Thoracic aorta (tissue), 2 donors: ENCODE results near the gene CTNNBIP1. TPM values are rescaled to one million over a fixed set of nuclear protein-coding genes. Genes with fewer than 3 reads are reported as not detected.

ENCODE experiments used
- total RNA-seq, 2 donors: library from RNA; depleted of rRNA; stranded (reverse); fragments of >200 nt; gene quantifications; one replicate each; pipeline versions ENCODE4 v1.1.0 to v1.2.3, GENCODE V29; 2016

Gene CTNNBIP1
- total RNA-seq, 2 donors from 2014 or later, result 13.4 to 22.3 TPM

Other genes with a start within 250 kb of the CTNNBIP1 start
- gene CLSTN1, start 86.3 kb downstream of the CTNNBIP1 start, total RNA-seq, result 10 to 100 TPM; 78.6 to 81.9 TPM
- 10 to 100 TPM; 21.9 to 27.9 TPM for gene LZIC, start 33.1 kb upstream of the CTNNBIP1 start, total RNA-seq
- 1 to 10 TPM; 4.6 to 4.7 TPM for gene NMNAT1, start 33.2 kb upstream of the CTNNBIP1 start, total RNA-seq
- gene RBP7, start 87.0 kb upstream of the CTNNBIP1 start, total RNA-seq, result 10 to 100 TPM in 1 of 2 donors, 1 to 10 TPM in 1; 2.2 to 24.1 TPM
- 10 to 100 TPM; 55.0 to 89.2 TPM for gene UBE4B, start 122.7 kb upstream of the CTNNBIP1 start, total RNA-seq